Daoy (cell line): Measurements from ENCODE around the gene INS. TPM values are rescaled to one million over a fixed set of nuclear protein-coding genes. Genes with fewer than 3 reads are reported as not detected.

Experiments
- DNase-seq: peaks from one replicate; pipeline ENCODE4 v3.0.0-alpha.2; 2015; ENCODE audit warnings: low read depth
- total RNA-seq: library from RNA; depleted of rRNA; stranded (reverse); fragments of >200 nt; shearing (Covaris generic); gene quantifications from 2 replicates; pipeline ENCODE4 v1.2.3, GENCODE V29; 2014; rRNA removed

INS gene
- total RNA-seq, 1 experiment from 2014 or later, result not detected

GRCh38 chr11:2115308-2115707 lies 45.7 kb downstream of the INS start:
- no peak for DNase-seq

GRCh38 chr11:2114430-2115241 lies 46.4 kb downstream of the INS start:
- no peak for DNase-seq

- DNase-seq, result no peak
These were observed 47.2 kb downstream of the INS start for GRCh38 chr11:2113776-2114175.

DNA sequence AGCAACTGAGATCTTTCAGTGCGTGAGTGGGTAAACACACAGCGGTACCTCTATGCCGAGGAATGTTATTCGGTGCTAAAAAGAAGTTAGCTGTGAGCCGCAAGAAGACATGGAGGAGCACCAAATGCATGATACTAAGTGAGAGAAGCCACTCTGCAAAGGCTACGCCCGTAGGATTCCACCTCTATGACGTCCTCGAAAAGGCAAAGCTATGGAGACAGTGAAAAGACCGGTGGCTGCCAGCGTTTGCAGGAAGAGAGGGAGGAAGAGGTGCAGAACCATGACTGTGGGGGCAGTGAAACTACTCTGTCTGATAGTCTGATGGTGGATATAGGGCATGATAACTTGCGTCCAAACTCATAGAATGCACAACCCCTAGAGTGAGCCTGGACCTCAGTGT lies 50.5 kb downstream of the INS start:
- DNase-seq, result no peak

Other genes starting within 250 kb of the INS start
- not detected in 2 replicates for gene TNNT3, start 241.5 kb downstream of the INS start, total RNA-seq
- gene MRPL23, start 213.9 kb downstream of the INS start, total RNA-seq, result 165 and 168 TPM in 2 replicates
- 0.06 TPM in 1 of 2 replicates, not detected in the other for gene H19, start 163.4 kb downstream of the INS start, total RNA-seq
- 0.29 and 0.45 TPM in 2 replicates for gene IGF2, start 21.8 kb downstream of the INS start, total RNA-seq
- gene TH, start 10.6 kb upstream of the INS start, total RNA-seq, result not detected in 2 replicates
- gene ASCL2, start 109.4 kb upstream of the INS start, total RNA-seq, result not detected in 2 replicates
- gene C11orf21, start 140.7 kb upstream of the INS start, total RNA-seq, result 0.11 and 0.57 TPM in 2 replicates
- gene TSPAN32, start 140.8 kb upstream of the INS start, total RNA-seq, result not detected in 2 replicates
- 62.0 and 67.5 TPM in 2 replicates for gene CD81, start 216.1 kb upstream of the INS start, total RNA-seq
- gene TSSC4, start 239.5 kb upstream of the INS start, total RNA-seq, result 50.1 and 73.7 TPM in 2 replicates